G401.6 (cell line): Measurements from ENCODE around the gene METTL8.
"Not testable (repeated sequence)": the region's sequence is repeated elsewhere in the genome, so short reads cannot be mapped to it uniquely, and the experiment has no call there.

Experiments
- FAIRE-seq: peaks from 2 replicates; lab custom pipeline; 2012; peaks lifted over from hg19 to GRCh38; lab: Jason Lieb, UNC

Gene METTL8

GRCh38 chr2:171422710-171423495 is 10.9 kb downstream of the METTL8 start:
- not testable (repeated sequence) for FAIRE-seq

GRCh38 chr2:171420728-171421563 is 12.8 kb downstream of the METTL8 start:
- FAIRE-seq: no peak

GRCh38 chr2:171419333-171419732 is 14.5 kb downstream of the METTL8 start:
- no peak for FAIRE-seq

DNA sequence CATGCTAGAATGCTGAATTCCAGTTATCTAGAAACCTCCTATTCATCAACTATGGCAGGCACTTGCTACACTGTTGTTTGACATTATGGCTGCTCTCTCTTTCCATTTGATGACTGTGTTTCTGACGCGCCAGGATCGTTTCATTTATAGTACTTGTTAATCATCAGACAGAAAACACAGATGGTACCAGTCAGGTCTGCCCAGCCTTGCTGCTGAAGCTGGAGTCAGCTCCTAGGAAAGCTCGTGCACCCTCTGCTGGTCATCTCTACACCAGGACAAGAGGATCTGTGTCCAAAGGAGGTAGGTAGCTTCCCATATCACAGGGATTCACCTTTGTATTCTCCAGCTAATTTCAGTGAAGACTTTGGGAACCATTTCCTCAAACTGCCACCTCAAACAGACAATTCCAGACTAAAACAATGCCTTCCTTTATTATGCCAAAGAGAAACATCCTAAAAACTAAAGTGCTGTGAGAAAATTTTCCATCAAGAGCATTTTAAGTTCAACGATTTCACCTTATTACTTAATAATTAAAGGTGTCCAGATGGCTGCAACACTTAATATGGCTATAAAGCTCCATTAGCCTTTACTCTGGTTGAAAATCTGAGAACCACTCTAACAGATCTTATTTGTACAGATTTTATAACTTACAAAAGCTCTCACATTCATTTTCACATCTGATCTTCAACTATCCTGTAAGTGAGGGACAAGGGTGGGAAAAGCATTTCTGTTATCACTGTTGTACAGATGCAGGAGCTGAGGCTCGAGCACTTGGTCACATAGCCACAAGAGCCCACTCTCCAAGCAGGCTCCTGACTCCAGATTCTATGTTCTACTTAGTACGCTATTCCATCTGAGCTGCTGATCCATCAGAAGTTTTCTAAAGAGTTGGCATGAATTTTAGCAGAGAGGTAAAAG is 17.5 kb downstream of the METTL8 start:
- peak; percentile 33 for FAIRE-seq

- FAIRE-seq: not testable (repeated sequence)
Observed at GRCh38 chr2:171414645-171415044, 19.1 kb downstream of the METTL8 start.

DNA sequence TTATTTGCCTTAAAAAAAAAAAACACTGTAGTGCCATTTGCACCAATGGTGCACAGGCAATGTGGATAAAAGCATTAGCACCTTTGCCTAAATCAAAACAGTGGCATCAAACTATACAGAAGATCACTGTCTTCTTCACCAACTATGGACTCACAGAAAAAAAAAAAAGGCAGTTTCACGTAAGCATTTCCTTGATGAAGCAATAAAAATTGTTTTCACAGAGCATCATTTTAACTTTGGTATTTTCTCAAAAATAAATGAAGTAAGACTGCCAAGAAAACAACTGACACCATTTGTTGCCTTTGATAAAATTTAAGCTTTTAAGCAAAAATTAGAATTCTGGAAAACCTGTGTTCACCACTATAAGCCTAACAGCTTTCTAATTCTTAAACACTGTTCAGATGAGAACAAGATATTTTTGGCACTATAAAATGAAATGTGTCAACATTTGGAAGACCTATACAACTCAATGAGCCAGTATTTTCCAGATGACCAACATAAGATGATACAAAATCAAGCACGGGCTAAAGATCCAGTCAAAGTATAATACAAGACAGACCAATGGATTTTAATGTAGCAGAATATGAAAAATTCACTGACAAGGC is 21.1 kb downstream of the METTL8 start:
- FAIRE-seq: no peak

DNA sequence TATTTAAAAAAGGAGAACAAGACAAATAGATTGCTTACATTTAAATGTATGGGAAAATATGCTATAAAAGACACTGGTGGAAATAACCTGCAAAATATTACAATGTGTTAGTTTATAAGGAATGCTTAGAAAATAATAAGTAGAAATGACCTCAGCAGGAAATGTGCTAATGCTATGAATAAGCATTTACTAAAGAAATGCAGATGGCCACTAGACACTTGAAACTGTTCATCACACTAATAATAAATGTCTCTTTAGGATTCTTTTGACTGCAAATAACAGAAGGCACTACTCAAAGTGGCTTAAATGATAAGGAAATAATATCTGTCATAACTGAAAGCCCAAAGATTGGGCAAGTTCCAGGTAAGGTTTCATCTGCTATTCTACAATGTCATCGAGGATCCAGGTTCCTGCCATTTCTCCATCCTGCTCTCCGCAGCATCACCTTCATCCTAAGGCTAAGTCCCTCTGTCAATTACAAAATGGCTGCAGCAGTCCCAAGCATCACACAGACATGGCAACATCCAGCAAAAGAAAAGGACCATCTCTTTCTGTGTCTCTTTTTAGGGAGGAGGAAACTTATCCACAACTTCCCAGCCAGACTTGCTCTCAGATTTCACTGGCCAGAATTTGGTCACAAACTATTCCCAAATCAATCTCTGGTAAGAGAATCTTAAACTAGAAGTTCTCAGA is 21.9 kb downstream of the METTL8 start:
- no peak for FAIRE-seq

- no peak for FAIRE-seq
Observed at GRCh38 chr2:171411214-171411613, 22.6 kb downstream of the METTL8 start.

GRCh38 chr2:171410624-171411023 is 23.2 kb downstream of the METTL8 start:
- FAIRE-seq: peak; percentile 27

DNA sequence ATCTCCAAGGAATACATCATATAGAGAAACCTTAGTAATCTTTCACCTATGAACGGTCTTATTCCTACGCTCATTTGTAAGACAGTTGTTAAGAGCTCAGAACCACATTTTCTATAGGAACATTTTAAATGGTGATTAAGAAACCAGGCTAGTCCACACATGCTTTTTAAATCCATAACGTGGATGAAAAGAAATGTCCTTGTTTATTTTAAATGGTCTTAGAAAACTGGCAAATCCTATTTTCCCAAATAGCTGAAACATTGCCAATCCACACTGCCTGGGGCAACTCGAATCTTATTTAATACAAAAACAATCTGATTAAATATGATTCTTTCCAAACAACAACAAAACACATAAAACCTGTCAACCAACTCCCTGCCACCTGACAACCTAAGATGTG is 23.7 kb downstream of the METTL8 start:
- no peak for FAIRE-seq

GRCh38 chr2:171409436-171409971 is 24.3 kb downstream of the METTL8 start:
- FAIRE-seq: no peak

DNA sequence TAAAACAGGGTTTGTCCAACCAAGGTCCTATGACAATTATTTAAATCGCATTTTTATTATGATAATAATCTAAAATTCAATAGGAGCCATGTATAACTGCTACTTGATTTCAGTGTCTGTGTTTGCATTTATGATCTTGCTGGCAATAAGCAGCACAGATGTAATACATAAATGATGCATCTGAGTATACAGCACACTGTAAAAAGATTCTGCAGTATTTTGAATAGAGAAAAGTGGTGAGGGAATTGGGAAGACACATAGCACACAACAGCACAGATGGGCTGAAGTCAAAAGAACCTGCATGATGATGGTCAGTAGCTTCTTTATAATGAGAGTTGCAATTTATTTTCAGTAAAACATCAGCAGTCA is 26.1 kb downstream of the METTL8 start:
- no peak for FAIRE-seq

GRCh38 chr2:171407030-171407675 is 26.6 kb downstream of the METTL8 start:
- FAIRE-seq: no peak

GRCh38 chr2:171406044-171406443 is 27.7 kb downstream of the METTL8 start:
- FAIRE-seq: no peak

DNA sequence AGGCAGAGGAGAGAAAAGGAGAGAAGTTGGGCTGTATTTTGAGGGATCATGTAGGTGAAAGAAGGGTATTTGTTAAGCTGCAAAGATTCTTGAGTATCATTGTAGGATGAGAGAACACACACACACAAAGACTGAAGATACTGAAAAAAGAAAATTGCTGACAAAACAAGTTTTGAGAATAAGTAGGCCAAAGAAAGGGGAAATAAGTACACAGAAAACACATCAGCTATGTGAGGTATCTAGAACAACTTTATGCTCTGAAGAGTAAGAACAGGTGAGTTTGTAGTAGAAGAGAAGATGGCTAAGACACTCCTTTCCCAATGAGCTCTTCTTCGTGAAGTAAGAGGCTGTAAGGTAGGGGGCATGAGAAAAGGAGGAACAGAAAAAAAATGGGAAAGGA is 28.2 kb downstream of the METTL8 start:
- FAIRE-seq: no peak

DNA sequence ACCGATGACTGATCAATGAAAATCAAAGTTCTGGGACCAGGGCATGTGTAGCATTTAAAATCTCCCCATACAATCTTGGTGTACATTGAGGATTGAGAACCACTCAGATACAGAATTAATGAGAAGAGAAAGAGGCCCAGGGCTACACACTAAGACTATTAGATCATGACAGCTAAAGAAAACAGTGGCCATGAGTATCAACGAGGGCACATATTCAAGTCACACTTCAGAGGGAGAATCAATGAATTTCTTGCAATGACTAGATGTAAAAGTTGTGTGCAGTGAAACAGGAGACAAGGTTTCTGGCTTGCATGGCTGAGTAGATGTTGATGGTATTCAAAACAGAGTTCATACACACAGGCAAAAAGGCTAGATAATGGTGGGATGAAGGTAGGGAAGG is 29.1 kb downstream of the METTL8 start:
- no peak for FAIRE-seq

- FAIRE-seq: no peak
Observed at GRCh38 chr2:171404261-171404660, 29.5 kb downstream of the METTL8 start.

- FAIRE-seq: no peak
Observed at GRCh38 chr2:171402906-171403580, 30.7 kb downstream of the METTL8 start.

- FAIRE-seq: no peak
Observed at GRCh38 chr2:171401947-171402346, 31.8 kb downstream of the METTL8 start.

DNA sequence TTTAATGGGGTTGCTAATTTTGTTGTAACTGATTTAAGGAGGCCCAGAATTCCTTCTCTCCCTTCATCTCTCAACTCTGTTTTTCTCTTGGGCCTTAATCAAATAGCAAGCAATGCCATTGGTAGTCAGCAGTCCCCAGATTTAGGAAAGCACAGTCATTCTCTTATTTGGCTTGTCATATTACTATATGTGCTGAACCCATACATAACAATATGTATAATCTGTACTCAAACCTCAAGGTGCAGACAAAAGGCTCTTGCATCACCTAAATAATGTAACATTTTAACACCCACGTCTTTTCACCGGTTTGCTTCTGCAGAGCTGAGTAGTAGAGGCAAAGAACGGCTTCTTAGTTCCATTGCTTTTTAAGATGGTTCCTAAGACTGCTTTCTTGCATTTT is 33.4 kb downstream of the METTL8 start:
- no peak for FAIRE-seq
